Measurements from ENCODE around the gene CEBPG. TPM values are rescaled to one million over a fixed set of nuclear protein-coding genes. Genes with fewer than 3 reads are reported as not detected.

Gene CEBPG
- total RNA-seq, 1 experiment from 2014 or later = 33.4 TPM

DNA sequence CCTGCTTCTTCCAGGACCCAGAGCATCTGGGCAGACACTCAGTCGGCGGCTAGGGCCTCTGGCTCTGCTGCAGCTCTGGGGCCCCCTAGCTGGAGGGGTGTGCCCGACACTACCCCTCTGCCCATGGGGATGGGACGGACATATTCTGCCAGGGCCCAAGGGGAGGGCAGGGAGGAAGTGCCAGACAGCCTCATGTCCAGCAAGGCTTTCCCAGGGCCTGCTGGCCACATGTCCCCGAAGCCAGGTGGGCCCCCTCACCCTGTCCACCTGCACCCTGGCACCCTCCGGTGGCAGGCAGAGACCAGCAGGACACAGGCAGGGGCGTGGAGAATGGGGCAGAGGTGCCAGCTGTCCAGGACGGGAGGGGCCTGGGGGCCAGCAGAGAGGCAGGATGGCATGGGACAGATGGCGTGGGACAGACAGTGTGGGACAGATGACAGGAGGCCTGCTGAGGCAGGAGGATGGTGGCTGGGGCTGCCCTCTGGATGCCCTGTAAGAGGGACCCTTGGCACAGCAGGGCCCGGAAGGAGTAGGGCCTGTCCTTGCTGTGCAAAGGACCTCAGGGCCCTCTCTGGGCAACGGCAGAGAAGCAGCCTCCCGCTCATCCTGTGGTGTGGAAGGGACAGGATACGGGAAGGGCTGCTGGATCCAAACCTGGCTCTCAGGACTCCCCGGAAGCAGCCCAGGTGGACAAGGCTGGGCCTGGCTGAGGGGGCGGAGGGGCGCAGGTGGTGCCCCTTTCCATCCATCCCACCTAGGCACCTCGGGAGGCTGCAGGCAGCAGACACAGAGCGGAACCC lies 29.1 kb downstream of the CEBPG start:
- intact Hi-C loops (cut with micrococcal nuclease; ENCODE audit: unreplicated experiment) = loop anchor here (1.0 kb wide), 1 partner anchor 167 kb away; no protein-coding TSS in a partner anchor

DNA sequence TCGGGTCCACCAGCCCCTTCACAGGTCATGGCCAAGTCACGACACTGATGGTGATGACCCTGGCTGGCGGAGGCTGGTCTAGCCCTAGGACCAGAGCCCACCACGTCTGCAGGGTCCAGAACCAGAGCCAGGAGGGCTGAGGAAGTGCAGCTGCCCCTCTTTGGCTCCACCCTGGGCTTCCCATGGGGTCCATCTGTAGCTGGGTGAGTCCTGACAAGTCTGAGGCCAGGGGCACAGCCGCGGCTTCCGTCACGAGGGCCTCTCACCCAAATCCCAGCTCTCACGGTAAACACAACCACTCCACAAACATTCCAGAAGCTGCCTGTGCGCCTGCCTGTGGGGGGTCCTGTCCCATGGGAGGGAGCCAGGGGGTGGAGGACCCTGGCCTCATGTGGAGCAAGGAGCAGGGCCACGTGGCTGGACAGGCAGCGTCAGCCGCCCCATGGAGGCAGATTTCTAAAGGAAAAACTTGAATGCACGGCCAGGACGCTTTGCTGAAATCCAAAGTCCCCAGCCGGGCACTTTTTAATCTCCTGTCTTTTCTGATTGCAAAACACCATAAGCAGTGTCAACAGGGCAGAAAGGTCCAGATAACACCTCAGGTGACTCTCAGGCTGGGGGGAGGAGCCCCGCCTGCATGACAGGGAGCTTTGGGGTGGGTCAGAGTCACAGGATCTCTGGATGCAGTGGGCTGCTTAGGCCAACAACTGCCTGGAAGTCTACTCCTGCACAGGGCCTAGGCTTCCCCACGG lies 29.9 kb downstream of the CEBPG start:
- H3K27ac ChIP-seq = no peak overlapping the region
- TF ChIP-seq EZH2 (IDR thresholded peaks at IDR 0.05; ENCODE audit: low read depth) = no peak
- TF ChIP-seq, protein P1, sequence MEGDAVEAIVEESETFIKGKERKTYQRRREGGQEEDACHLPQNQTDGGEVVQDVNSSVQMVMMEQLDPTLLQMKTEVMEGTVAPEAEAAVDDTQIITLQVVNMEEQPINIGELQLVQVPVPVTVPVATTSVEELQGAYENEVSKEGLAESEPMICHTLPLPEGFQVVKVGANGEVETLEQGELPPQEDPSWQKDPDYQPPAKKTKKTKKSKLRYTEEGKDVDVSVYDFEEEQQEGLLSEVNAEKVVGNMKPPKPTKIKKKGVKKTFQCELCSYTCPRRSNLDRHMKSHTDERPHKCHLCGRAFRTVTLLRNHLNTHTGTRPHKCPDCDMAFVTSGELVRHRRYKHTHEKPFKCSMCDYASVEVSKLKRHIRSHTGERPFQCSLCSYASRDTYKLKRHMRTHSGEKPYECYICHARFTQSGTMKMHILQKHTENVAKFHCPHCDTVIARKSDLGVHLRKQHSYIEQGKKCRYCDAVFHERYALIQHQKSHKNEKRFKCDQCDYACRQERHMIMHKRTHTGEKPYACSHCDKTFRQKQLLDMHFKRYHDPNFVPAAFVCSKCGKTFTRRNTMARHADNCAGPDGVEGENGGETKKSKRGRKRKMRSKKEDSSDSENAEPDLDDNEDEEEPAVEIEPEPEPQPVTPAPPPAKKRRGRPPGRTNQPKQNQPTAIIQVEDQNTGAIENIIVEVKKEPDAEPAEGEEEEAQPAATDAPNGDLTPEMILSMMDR (conservative IDR thresholded peaks at IDR 0.05) = no peak
- ChIA-PET POLR2A (ENCODE audit: unreplicated experiment) (no interaction called here), CTCF (no interaction called here)
- H3K36me3 ChIP-seq (ENCODE audit: low read depth) = no peaks in the 10 kb centered on the region
- no peaks in the 10 kb centered on the region for H3K9me3 ChIP-seq (ENCODE audit: insufficient read depth, low read depth)
- H3K9me2 ChIP-seq (ENCODE audit: insufficient read depth) = no peaks in the 10 kb centered on the region
- H4K20me1 ChIP-seq (ENCODE audit: insufficient read depth) = no peaks in the 10 kb centered on the region
- no peak overlapping the region for H3K4me2 ChIP-seq
- no peak overlapping the region for H3K4me3 ChIP-seq
- H2AFZ ChIP-seq = no peak overlapping the region
- H3F3A ChIP-seq (ENCODE audit: insufficient read depth, low read depth) = no peaks in the 10 kb centered on the region
- no peaks in the 10 kb centered on the region for H3K27me3 ChIP-seq (ENCODE audit: insufficient read depth, low read depth)
- no peaks in the 10 kb centered on the region for H3K79me2 ChIP-seq (ENCODE audit: low read depth)
- intact Hi-C loops (cut with micrococcal nuclease; ENCODE audit: unreplicated experiment) = no loop called here
- BruUV-seq (replicated peaks) = no TSS peak
- no peak for DNase-seq
- no peaks in the 10 kb centered on the region for H3K4me1 ChIP-seq (replicated peaks; ENCODE audit: insufficient read depth)

More for the DNA sequence above, 29.1 kb downstream of the CEBPG start:
- no peaks in the 10 kb centered on the region for H3K9me3 ChIP-seq (ENCODE audit: insufficient read depth, low read depth)
- DNase-seq = peak in 1 of 2 experiments; percentile 14
- no peak overlapping the region for H2AFZ ChIP-seq
- BruUV-seq (replicated peaks) = no TSS peak
- H3K79me2 ChIP-seq (ENCODE audit: low read depth) = no peaks in the 10 kb centered on the region
- H3K27me3 ChIP-seq (ENCODE audit: insufficient read depth, low read depth) = no peaks in the 10 kb centered on the region
- ChIA-PET CTCF (no interaction called here), POLR2A (ENCODE audit: unreplicated experiment) (interaction anchor here (0.7 kb wide), 1 partner anchor 43 kb away, joined by 3 read pairs; no protein-coding TSS in a partner anchor)
- H3K4me3 ChIP-seq = no peak overlapping the region
- H3K4me1 ChIP-seq (replicated peaks; ENCODE audit: insufficient read depth) = no peaks in the 10 kb centered on the region
- no peaks in the 10 kb centered on the region for H3K36me3 ChIP-seq (ENCODE audit: low read depth)
- H3K27ac ChIP-seq = no peak overlapping the region
- no peak overlapping the region for H3K4me2 ChIP-seq
- TF ChIP-seq, protein P1 (conservative IDR thresholded peaks at IDR 0.05) = peak; percentile 29; the same call in 1 of the 2 replicates
- TF ChIP-seq EZH2 (IDR thresholded peaks at IDR 0.05; ENCODE audit: low read depth) = no peak
- no peaks in the 10 kb centered on the region for H4K20me1 ChIP-seq (ENCODE audit: insufficient read depth)
- H3F3A ChIP-seq (ENCODE audit: insufficient read depth, low read depth) = no peaks in the 10 kb centered on the region
- no peaks in the 10 kb centered on the region for H3K9me2 ChIP-seq (ENCODE audit: insufficient read depth)

DNA sequence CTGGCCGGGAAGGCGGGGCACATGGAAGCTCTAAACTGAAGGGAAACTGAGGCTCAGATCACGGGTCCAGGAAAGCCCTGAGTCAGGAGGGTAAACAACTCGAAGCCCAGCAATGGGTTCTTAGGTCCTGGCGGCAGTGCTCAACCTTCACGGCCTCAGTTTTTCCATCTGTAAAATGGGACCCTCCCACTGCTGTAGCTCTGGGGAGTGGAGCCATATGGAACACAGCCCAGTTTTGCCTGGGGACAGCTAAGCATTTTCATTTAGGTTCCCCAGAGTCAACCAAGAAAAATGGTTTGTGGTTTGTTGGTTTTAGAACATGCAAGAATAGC lies 30.4 kb downstream of the CEBPG start:
- ChIA-PET POLR2A (ENCODE audit: unreplicated experiment) (no interaction called here), CTCF (no interaction called here)
- Histone ChIP-seq H3K4me1 (replicated peaks; ENCODE audit: insufficient read depth) (no peaks in the 10 kb centered on the region), H3K79me2 (ENCODE audit: low read depth) (no peaks in the 10 kb centered on the region), H3K4me3 (no peak overlapping the region), H3K27me3 (ENCODE audit: insufficient read depth, low read depth) (no peaks in the 10 kb centered on the region), H3F3A (ENCODE audit: insufficient read depth, low read depth) (no peaks in the 10 kb centered on the region), H3K9me2 (ENCODE audit: insufficient read depth) (no peaks in the 10 kb centered on the region), H2AFZ (no peak overlapping the region), H3K27ac (no peak overlapping the region), H3K4me2 (no peak overlapping the region), H4K20me1 (ENCODE audit: insufficient read depth) (no peaks in the 10 kb centered on the region), H3K36me3 (ENCODE audit: low read depth) (no peaks in the 10 kb centered on the region), H3K9me3 (ENCODE audit: insufficient read depth, low read depth) (no peaks in the 10 kb centered on the region)
- BruUV-seq (replicated peaks) = no TSS peak
- DNase-seq = no peak
- intact Hi-C loops (cut with micrococcal nuclease; ENCODE audit: unreplicated experiment) = no loop called here
- TF ChIP-seq EZH2 (IDR thresholded peaks at IDR 0.05; ENCODE audit: low read depth) = no peak
- TF ChIP-seq, protein P1 (conservative IDR thresholded peaks at IDR 0.05) = no peak
